GM19438 (cell line): ENCODE results near the gene NPVF.

Experiments
- ATAC-seq: cut with Tn5 transposase; IDR thresholded peaks from one replicate; pipeline ENCODE4 v1.9.1; 2021; ENCODE audit warnings: low read depth; ENCODE audit not compliant: unreplicated experiment

The NPVF gene

DNA sequence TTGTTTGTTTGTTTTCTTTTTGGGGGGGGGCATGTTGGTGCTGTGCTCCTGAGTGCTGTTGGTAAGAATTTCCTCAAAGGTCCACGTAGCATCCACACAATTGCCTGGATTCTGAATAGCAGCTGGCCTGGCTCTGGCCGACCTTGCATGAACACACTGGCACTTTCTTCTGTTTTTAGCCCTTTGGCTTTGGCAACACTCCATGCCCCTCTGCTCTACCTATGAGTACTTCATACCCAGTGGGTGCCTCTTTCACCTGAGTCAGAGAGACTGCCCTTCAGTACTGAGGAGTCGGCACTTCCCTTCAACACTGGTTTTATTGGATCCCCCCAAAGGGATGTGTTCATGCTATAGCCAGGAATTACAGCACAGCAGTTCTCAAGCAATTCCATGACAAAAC, 7.2 kb upstream of the NPVF start:
- no peak for ATAC-seq

DNA sequence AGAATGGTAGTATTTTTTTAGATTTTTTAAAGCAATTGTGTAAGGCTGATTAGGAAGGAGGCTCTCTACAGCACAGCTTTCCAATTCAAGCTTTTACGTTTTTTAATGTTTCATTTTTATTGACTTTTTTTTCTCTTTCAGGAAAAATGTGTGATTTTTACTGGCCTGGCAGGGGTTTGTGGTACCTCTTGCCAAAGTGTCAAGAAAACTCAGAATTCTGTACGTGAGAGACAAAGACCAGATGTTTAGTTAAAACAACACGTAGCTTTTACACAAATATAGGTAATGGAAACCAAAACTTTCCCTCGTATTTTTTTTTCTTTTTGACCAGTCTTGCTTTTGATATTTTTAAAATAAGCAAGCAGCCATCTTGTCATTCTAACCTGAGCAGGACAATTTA, 6.0 kb upstream of the NPVF start:
- no peak for ATAC-seq

DNA sequence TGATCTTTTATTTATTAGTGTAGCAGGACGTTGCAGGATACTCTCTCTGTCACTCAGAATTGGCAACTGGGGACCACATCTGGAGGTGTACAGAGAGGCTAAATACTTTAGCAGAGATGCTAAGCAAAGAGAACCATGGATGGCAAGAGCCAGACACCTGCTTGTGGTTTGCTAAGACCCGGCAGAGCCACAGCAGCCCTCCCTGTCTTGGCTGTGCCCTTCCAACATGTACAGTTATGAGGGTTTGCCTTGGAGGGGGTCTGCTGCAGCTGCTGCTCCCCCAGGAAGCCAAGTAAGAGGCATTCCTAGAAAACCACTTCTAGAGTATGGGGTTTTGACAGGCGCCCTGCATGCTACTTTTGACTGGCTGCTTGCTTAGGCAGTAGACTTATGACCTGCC, 5.1 kb downstream of the NPVF start:
- ATAC-seq: no peak

DNA sequence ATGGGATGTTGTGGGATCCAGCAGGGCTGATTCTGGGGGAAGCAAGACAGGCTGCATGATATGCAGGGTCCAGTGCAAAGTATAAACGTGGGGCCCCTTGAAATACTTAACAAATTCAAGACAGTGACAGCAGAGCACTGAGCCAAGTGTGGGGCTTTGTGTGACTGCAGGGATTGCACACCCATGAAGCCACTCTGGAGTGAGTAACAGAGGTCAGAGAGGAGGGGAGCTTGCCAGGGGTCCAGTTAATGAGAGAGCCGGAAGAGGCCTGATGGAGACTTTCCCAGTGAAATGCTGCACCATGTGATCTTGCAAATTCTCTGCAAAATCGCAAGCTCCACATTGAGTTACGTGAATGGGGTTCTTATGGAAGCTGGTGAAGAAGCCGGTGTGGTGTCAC, 5.6 kb downstream of the NPVF start:
- ATAC-seq: no peak

DNA sequence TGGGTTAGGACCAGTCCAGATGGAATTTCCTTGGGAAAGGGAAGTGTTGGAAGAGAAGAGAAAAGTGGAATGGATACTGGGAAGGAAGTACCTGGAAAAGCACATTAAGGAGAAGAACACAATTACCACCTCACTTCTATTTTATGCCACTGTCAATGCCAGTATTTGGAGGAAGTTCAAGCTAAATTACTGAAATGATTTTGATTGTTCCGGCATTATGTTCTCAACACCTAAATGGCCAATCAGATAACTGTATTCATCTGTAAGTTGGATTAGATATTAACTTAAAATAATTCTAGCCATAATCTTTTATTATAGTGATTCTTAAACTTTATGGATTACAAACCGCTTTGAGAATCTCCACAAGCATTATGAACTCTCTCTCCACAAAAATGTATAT, 7.3 kb downstream of the NPVF start:
- ATAC-seq: no peak

DNA sequence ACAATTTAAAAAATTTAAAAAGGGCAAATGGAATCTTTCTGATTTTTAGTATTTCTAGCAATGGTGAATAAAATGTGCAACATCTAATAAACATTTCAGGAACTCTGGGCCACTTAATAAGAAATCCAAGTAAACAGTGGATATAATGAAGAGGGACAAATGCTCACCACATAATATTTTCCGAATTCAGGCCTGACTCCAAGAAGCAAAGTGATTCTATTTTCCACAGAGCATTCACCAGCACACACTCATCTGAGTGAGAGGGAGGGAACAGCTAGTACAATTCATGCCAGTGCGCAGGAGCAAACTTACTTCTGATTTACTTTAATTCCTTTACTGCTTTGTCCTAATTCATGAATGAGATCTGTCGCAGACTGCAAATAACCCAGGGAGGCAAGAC, 10.1 kb downstream of the NPVF start:
- ATAC-seq: no peak

DNA sequence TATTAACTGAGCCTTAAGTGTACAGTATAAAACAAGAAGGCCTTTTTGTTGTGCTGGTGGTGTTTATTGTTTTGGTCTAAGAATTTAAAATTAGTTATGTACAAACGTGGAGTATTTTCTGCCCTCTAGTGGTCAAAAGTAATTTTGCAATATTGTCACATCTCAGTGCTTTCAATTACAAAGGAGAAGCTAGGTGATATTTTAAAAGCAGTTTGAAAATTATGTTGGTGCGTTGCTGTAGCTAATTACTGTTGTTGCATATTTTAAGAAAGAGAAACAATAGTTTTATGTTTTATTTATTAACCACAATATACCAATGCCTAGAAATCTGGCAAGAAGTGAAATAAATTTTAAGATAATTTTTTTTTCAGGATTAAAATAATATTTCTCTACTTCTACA, 11.4 kb downstream of the NPVF start:
- ATAC-seq: no peak

DNA sequence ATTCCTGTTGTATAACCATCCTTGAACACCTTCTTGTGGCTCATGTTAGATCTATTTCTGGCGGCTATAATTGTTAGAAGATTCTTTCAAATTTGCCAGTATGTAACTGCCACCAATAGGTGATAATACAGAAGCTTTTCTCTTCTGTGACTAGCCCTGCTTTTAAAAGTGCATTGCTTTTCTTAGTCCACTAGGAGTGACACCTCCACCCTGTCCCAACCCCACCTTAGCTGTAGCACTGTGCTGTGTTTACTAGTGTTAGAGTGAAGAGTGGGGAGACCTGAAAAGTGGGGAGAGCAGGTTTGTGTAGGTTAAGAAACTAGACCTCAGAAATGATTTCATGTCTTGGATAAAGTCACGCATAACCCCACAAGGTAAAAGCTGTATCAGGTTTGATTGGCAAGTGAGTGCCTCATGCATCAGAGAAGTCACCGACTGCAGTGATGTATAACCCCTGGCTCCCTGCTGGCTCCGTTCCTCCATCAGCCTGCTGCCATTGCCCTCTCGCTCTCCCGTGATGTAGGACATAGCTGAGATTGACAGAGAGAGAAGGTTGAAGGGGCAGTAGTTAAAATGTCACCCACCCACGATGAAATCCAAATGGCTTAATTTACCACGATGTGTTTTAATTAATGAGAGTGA, 12.5 kb downstream of the NPVF start:
- ATAC-seq: no peak

DNA sequence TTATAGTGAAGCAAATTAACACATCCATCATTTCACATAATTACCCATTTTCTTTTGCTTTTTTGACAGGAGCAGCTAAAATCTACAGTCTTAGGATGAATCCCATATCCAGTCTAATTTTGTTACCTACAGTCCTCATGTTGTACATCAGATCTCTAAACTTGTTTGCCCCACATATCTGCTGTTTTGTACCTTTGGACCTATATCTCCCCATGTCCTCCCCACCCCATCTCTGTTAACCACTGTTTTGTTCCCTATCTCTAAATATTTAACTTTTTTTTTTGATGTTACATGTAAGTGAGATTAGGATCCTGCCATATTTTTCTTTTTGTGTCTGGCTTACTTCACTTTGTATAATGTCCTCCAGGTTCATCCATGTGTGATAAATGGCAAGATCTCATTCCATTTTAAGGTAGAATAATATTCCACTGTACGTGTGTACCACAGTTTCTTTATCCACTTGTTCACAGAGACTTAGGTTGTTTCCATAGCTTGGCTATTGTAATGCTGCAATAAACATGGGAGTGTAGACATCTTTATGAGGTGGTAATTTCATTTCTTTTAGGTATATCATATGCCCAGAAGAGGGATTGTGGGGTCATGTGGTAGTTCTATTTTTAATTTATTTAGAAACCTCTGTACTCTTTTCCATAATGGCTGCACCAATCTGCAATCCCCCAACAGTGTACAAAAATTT, 19.6 kb downstream of the NPVF start:
- ATAC-seq: no peak

DNA sequence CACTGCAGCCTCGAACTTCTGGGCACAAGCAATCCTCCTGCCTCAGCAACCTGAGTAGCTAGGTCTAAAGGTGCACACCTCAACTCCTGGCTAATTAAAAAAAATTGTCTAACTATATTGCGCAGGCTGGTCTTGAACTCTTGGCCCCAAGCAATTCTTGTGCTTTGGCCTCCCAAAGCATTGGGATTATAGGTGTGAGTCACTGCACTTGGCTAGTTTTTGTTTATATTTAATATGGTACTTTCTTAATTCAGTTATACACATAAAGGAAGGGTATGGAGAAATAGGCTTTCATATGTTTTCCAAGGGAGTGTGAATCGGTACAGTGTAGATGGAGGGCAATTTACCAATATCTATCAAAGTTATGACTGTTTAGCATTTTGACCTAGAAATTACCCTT, 20.4 kb downstream of the NPVF start:
- no peak for ATAC-seq

DNA sequence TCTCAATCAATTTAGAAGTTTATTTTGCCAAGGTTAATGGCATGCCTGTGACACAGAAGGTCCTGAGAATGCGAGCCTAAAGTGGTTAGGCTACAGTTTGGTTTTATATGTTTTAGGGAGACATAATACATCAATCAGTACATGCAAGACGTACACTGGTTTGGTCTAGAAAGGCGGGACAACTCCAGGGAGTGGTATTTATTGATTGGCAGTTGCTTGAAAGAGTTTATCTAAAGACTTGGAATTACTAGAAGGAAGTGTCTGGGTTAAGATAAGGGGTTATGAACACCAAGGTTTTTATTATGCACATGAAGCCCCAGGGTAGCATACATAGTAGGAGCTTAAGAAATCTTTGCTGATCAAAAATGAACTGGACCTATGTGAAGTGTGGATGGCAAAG, 21.5 kb downstream of the NPVF start:
- no peak for ATAC-seq

DNA sequence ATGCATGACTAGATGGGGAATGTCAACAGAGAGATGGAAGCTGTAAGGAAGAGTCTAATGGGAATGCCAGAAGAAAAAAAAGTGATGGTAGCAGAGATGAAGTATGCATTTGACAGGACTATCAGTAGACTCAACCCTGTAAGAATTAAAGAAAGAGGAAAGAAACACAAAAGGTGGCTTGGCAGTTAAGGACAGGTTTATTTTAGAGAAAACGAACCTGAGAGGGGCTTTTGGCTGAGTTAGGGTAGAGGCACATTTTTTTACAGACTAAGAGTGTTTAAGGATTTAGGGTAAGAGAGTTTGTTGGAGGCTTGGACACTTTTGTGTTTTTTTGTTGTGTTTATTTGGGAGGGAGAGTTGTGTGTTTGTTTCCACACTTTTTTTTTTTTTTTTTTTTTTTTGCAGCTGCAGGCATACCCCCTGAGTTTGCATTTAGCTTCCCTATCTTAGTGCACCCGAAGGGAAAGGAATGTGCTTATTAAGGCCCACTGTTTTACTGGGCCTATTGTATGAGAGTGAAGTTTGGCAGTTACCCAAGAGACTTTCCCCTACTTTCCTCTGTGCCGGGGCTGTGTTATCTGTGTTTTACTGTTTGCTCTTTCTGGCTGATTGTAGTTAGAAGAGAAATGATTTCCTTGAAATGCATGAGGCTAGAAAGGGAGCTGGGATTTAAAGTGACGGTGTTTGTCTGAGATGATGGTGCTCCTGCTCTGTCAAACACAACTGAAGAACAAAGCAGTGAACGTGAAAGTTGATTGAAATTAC, 32.0 kb downstream of the NPVF start:
- no peak for ATAC-seq

DNA sequence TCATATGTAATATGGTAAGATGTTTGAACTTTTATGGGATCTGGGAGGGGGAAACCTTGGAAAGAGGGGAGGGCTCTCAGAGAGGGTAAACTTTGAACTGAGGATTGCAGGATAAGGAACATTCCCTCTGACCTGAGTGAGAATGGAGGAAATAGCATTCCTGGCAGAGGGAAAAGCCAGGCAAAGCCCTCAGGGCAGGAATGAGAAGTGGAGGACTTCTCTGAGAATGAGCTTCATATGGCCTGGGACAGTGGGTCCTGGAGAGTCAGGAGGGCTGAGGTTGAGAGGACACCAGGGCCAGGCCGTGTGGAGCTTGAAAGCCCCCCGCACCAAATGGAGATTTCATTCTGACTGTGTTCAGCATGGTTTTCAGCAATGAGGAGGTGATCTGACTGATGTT, 34.2 kb downstream of the NPVF start:
- no peak for ATAC-seq

DNA sequence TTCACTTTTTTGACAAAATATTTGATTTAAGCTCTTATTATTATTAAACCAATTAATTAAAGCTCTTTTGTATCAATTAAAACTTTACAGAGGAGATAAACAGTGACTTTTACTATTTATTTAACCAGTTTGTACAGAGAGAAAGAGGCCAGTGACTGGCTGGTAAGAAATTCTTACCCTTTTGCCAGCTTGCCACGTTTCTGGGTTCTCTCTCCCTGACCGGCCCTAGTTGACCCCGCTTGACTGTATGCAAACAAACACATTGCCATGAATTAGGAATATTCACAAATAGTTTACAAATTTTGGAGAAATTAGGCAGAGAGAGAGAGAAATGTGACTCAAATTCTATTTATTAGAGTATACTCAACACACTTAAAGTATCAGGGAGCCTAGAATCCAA, 36.2 kb downstream of the NPVF start:
- ATAC-seq: no peak

DNA sequence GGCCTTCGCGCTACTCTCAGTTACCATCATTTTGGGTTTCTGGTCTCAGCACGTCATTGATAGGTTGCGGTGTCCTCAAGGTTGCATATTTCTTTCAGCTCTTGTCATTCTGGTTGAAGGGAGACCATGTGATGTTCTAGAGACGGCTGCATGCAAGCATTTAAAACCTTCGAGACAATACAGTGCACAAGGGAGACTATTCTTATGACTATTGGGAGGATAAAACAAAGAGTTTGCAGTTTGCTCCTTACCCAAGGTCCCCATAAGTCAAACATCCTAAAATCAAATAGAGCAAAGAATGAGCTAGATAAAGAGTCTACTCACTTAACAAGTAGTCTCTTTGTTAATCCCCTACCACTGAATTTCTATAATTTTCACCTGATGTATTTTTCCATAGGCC, 39.1 kb downstream of the NPVF start:
- ATAC-seq: no peak

DNA sequence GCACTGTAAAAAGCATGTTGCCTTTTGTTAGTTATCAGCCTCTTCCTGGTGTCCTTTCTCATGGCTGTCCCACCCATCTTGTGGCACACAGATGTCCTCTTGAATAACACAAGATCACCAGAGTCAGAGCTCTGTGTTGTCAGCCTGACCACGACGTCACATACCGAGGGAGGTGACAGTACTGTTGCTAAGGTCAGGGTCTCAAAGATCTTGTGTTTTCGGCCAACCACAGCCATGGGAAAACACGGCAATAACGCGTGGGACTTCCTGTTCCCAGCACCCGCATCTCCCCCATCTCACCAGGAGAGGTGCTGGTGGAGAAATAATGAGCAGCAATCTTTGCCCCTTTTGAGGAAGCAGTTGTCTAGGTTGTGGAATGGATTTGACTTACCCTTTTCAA, 40.4 kb downstream of the NPVF start:
- ATAC-seq: no peak

DNA sequence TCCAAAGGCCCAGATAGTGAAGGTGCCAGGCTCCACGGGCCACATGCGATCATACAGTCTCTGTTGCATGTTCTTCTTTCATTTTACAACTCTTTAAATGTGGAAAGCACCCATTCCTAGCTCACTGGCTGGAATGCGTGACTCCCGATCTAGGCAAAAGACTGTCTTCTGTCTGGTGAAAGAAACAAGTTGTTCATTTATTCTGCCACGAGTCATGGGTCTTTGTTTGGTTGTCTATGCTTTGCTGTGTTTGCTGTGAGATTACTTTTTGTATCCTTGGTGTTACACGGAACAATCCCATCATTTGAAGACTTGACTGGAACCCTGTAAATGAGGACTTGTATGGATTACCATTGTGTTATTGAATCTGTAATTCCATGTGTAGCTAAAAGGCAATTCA, 41.9 kb downstream of the NPVF start:
- no peak for ATAC-seq

DNA sequence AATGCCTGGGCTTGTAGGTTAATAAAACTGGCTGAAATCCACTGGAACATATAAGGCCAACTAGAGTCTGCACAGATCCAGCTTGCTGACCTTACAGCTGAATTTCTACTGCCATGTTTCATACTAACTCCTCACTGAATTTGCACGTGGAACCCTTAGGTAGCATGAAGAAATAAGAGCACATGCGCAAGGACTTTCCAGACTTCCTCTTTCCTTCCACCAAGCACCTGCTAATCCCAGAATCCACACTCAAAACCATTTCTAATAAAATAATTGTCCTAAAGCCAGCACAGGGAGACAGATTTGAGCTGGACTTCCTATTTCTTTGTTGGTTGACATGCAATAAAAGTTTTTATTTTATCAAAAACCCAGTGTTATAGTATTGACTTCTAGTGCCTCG, 46.8 kb downstream of the NPVF start:
- no peak for ATAC-seq

DNA sequence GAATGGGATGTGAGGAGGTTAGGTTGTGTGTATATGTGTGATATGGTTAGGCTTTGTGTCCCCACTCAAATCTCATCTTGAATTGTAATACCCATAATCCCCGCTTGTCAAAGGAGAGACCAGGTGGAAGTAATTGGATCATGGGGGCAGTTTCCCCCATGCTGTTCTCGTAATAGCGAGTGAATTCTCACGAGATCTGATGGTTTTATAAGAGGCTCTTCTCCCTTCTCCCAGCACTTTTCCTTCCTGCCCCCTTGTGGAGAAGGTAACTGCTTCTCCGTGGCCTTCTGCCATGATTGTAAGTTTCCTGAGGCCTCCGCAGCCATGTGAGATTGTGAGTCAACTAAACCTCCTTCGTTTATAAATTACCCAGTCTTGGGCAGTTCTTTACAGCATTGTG, 47.3 kb downstream of the NPVF start:
- no peak for ATAC-seq

DNA sequence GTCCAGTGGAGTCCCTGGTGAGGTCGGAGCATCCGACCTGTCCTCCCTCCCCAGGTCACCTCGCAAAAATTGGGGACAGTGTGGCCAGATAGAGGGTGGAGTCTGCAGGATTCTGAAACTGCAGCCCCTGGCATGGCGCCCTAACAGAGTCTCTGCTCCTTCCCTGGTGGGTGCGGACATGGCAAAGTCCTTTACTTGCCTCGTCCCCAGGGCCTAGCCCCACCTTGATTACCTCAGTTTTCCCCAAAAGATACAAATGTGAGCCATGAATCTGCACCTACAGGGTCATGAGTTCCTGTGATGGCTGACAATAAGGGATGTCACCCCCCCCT, 47.7 kb downstream of the NPVF start:
- peak; percentile 21 for ATAC-seq

DNA sequence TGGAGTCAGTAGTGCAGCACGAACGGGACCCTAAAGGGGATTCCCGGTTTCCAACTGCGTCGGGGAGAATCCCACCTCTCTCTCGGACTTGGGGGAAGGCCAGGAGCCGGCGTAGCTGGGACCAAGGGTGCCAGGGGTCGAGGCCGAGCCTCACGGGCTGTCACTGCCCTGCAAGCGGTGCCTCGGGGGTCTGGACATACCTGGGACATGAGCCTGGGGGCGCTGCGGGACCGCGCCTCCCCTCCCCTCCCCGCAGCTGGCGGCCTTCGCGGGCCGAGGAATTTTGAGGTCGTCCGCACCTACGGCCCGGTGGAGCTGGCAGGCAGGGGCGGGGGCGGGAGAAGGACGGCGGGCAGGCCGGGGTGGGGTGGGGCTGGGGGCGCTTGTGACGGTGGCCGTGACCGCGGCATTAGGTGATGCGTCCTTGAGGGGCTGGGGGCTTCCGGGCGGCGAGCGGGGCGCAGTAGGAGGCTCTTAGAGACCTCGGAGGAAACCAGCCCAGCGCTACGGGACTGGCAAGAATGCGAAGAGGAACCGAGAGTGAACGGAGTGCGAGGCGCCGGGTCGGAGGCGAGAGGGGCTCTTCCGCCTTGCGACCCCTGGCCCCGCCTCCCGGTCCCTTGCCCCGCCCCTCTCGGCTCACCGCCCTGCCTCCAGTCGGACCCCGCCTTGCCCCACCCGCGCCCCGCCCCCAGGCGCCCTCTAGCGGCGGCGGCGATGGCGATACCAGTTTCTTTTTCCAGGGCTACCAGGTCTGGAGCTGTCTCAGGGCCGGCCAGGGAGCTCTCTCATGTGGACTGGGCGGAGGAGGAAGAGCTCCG, 48.3 kb downstream of the NPVF start:
- ATAC-seq: peak; percentile 95
